WTC11 (cell line): ENCODE data around the gene RCAN1. TPM values are rescaled to one million over a fixed set of nuclear protein-coding genes. Genes with fewer than 3 reads are reported as not detected.

Experiments used
- ATAC-seq: fragments of 200-7000 bp; cut with Tn5 transposase; 2 replicates; pipeline ENCODE4 v1.10.0; 2021; ENCODE audit warnings: mild to moderate bottlenecking, moderate library complexity
- CTCF ChIA-PET: fragments of 300-600 bp; sonication (Branson Sonifier 250); formaldehyde crosslinking; loops from one replicate; lab custom pipeline; 2021; ENCODE audit warnings: antibody characterized with exemption; lab: Charles Lee
- POLR2A ChIA-PET: fragments of 350-600 bp; sonication (Branson Sonifier 250); formaldehyde crosslinking; loops from one replicate; lab custom pipeline; 2021; ENCODE audit warnings: antibody characterized with exemption; lab: Charles Lee
- DNase-seq: peaks from one replicate; pipeline ENCODE4 v3.0.0; 2021; ENCODE audit warnings: low spot score
- H3K27ac Mint-ChIP-seq: 2 replicates; pipeline ENCODE4 v1.8.0; 2021; ENCODE audit warnings: mixed read lengths
- H3K27me3 Mint-ChIP-seq: 2 replicates; pipeline ENCODE4 v1.8.0; 2021; ENCODE audit warnings: low read depth, mild to moderate bottlenecking, moderate library complexity, mixed read lengths
- H3K36me3 Mint-ChIP-seq: 2 replicates; pipeline ENCODE4 v1.8.0; 2021; ENCODE audit warnings: mixed read lengths
- H3K4me1 Mint-ChIP-seq: 2 replicates; pipeline ENCODE4 v1.8.0; 2022; ENCODE audit warnings: mixed read lengths
- H3K4me3 Mint-ChIP-seq: 2 replicates; pipeline ENCODE4 v1.8.0; 2021; ENCODE audit warnings: mild to moderate bottlenecking, moderate library complexity, mixed read lengths
- H3K9me3 Mint-ChIP-seq: 2 replicates; pipeline ENCODE4 v1.8.0; 2021; ENCODE audit warnings: mixed read lengths
- AFF4 ChIP-seq: sonication (generic); formaldehyde crosslinking; IDR thresholded peaks from 2 replicates; pipeline ENCODE4 v1.8.1; 2023; ENCODE audit warnings: mild to moderate bottlenecking, missing genetic modification reagents, borderline replicate concordance
- CREB1 ChIP-seq: sonication (generic); formaldehyde crosslinking; IDR thresholded peaks from 2 replicates; pipeline ENCODE4 v1.8.0; 2023; ENCODE audit warnings: mild to moderate bottlenecking, missing genetic modification reagents
- EMX1 ChIP-seq: fragments of 250-450 bp; sonication (Bioruptor Pico); IDR thresholded peaks from 2 replicates; pipeline ENCODE4 v1.8.0; 2021; ENCODE audit warnings: mild to moderate bottlenecking
- ETV6 ChIP-seq: sonication (generic); formaldehyde crosslinking; IDR thresholded peaks from 2 replicates; pipeline ENCODE4 v1.8.1; 2022; ENCODE audit warnings: mild to moderate bottlenecking, missing genetic modification reagents
- FOXJ3 ChIP-seq: sonication (generic); formaldehyde crosslinking; IDR thresholded peaks from 2 replicates; pipeline ENCODE4 v1.9.0; 2021; ENCODE audit warnings: missing genetic modification reagents, mild to moderate bottlenecking, borderline replicate concordance
- GABPB1 ChIP-seq: sonication (generic); formaldehyde crosslinking; IDR thresholded peaks from 2 replicates; pipeline ENCODE4 v1.8.1; 2023; ENCODE audit warnings: mild to moderate bottlenecking, missing genetic modification reagents
- JUN ChIP-seq: sonication (generic); formaldehyde crosslinking; IDR thresholded peaks from 2 replicates; pipeline ENCODE4 v1.8.0; 2023; ENCODE audit warnings: mild to moderate bottlenecking, missing genetic modification reagents
- KAT7 ChIP-seq: sonication (generic); formaldehyde crosslinking; IDR thresholded peaks from 2 replicates; pipeline ENCODE4 v1.8.1; 2023; ENCODE audit warnings: missing genetic modification reagents, mild to moderate bottlenecking, borderline replicate concordance
- NFE2L1 ChIP-seq: sonication (generic); formaldehyde crosslinking; IDR thresholded peaks from 2 replicates; pipeline ENCODE4 v1.8.1; 2023; ENCODE audit warnings: missing genetic modification reagents
- NR3C1 ChIP-seq: sonication (generic); formaldehyde crosslinking; conservative IDR thresholded peaks from 2 replicates; pipeline ENCODE4 v1.8.1; 2023; ENCODE audit warnings: low read depth, mild to moderate bottlenecking, missing genetic modification reagents
- OVOL2 ChIP-seq: fragments of 250-450 bp; sonication (Bioruptor Pico); IDR thresholded peaks from 2 replicates; pipeline ENCODE4 v1.9.0; 2021; ENCODE audit warnings: mild to moderate bottlenecking, borderline replicate concordance
- RORB ChIP-seq: fragments of 250-450 bp; sonication (Bioruptor Pico); IDR thresholded peaks from 2 replicates; pipeline ENCODE4 v1.9.0; 2021; ENCODE audit warnings: mild to moderate bottlenecking
- TCF7 ChIP-seq: sonication (generic); formaldehyde crosslinking; IDR thresholded peaks from 2 replicates; pipeline ENCODE4 v1.8.0; 2022; ENCODE audit warnings: mild to moderate bottlenecking, low read depth, missing genetic modification reagents, moderate library complexity
- USF2 ChIP-seq: sonication (generic); formaldehyde crosslinking; IDR thresholded peaks from 2 replicates; pipeline ENCODE4 v1.8.1; 2023; ENCODE audit warnings: mild to moderate bottlenecking, missing genetic modification reagents, moderate library complexity
- ZNF671 ChIP-seq: fragments of 250-450 bp; sonication (Bioruptor Pico); IDR thresholded peaks from 2 replicates; pipeline ENCODE4 v1.8.0; 2021; ENCODE audit warnings: mild to moderate bottlenecking
- total RNA-seq: library from RNA; stranded (reverse); gene quantifications from 3 replicates; pipeline ENCODE4 v1.2.3, GENCODE V29; 2021
- TF ChIP-seq, protein P1 (sequence below): fragments of 250-450 bp; sonication (Bioruptor Pico); IDR thresholded peaks from 2 replicates; pipeline ENCODE4 v2.1.2; 2022; ENCODE audit warnings: mild to moderate bottlenecking, moderate library complexity
- TF ChIP-seq, protein P2 (sequence below): sonication (generic); formaldehyde crosslinking; IDR thresholded peaks from 2 replicates; pipeline ENCODE4 v1.8.1; 2023; ENCODE audit warnings: mild to moderate bottlenecking, missing genetic modification reagents
- TF ChIP-seq, protein P3 (sequence below): sonication (generic); formaldehyde crosslinking; IDR thresholded peaks from 2 replicates; pipeline ENCODE4 v1.8.0; 2022; ENCODE audit warnings: mild to moderate bottlenecking, missing genetic modification reagents
- TF ChIP-seq, protein P4 (sequence below): fragments of 250-450 bp; sonication (Bioruptor Pico); IDR thresholded peaks from 2 replicates; pipeline ENCODE4 v1.9.0; 2021; ENCODE audit warnings: moderate library complexity, mild to moderate bottlenecking, inconsistent platforms, borderline replicate concordance

Gene RCAN1
- total RNA-seq, 1 experiment from 2014 or later: 5.9 TPM

DNA sequence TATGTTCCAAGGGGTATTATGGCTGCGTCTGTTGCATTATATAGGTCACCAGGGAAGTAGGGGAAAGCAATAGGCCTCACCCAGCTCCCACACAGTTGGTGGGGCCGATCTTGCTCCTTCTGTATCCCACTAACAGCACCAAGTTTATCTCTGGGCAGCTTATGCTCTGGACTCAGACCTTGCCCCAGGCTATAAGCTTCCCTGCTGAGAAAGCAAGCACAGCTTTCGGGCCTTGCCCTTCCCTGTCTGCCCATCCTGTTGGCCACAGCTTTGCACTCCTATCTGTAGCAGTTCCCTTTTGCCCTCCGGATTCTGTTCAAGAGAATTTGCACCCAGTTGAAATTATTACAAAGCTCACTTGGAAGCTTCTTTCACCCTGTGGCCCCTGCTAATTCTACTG, 115.8 kb downstream of the RCAN1 start:
- peaks cover 11% of the 10 kb centered on the region; the same call in 1 of the 2 replicates for H3K36me3 Mint-ChIP-seq
- DNase-seq (no peak), ATAC-seq (no peak)
- no peaks in the 10 kb centered on the region for H3K4me1 Mint-ChIP-seq
- no peak overlapping the region for H3K4me3 Mint-ChIP-seq
- H3K27ac Mint-ChIP-seq: no peak overlapping the region
- ChIA-PET POLR2A (interaction anchor here (1.5 kb wide), 1 partner anchor 9 kb away, joined by 5 read pairs; no protein-coding TSS in a partner anchor), CTCF (interaction anchor here (0.7 to 2.9 kb wide), 4 partner anchors 10 to 104 kb away, joined by 4 to 13 read pairs (median 8); no protein-coding TSS in a partner anchor)
- TF ChIP-seq OVOL2 (CRISPR knock-in tag) (no peak), ETV6 (CRISPR knock-in tag) (no peak), TCF7 (CRISPR knock-in tag) (no peak), NR3C1 (CRISPR knock-in tag) (no peak), JUN (CRISPR knock-in tag) (no peak), RORB (no peak), NFE2L1 (CRISPR knock-in tag) (no peak), CREB1 (CRISPR knock-in tag) (no peak), FOXJ3 (CRISPR knock-in tag) (no peak), AFF4 (CRISPR knock-in tag) (no peak), USF2 (no peak), GABPB1 (CRISPR knock-in tag) (no peak), ZNF671 (CRISPR knock-in tag) (no peak), EMX1 (CRISPR knock-in tag) (no peak), KAT7 (CRISPR knock-in tag) (no peak)
- TF ChIP-seq, protein P1, sequence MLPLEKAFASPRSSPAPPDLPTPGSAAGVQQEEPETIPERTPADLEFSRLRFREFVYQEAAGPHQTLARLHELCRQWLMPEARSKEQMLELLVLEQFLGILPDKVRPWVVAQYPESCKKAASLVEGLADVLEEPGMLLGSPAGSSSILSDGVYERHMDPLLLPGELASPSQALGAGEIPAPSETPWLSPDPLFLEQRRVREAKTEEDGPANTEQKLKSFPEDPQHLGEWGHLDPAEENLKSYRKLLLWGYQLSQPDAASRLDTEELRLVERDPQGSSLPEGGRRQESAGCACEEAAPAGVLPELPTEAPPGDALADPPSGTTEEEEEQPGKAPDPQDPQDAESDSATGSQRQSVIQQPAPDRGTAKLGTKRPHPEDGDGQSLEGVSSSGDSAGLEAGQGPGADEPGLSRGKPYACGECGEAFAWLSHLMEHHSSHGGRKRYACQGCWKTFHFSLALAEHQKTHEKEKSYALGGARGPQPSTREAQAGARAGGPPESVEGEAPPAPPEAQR (CRISPR knock-in tag): no peak
- TF ChIP-seq, protein P2, sequence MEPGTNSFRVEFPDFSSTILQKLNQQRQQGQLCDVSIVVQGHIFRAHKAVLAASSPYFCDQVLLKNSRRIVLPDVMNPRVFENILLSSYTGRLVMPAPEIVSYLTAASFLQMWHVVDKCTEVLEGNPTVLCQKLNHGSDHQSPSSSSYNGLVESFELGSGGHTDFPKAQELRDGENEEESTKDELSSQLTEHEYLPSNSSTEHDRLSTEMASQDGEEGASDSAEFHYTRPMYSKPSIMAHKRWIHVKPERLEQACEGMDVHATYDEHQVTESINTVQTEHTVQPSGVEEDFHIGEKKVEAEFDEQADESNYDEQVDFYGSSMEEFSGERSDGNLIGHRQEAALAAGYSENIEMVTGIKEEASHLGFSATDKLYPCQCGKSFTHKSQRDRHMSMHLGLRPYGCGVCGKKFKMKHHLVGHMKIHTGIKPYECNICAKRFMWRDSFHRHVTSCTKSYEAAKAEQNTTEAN (CRISPR knock-in tag): no peak
- TF ChIP-seq, protein P3, sequence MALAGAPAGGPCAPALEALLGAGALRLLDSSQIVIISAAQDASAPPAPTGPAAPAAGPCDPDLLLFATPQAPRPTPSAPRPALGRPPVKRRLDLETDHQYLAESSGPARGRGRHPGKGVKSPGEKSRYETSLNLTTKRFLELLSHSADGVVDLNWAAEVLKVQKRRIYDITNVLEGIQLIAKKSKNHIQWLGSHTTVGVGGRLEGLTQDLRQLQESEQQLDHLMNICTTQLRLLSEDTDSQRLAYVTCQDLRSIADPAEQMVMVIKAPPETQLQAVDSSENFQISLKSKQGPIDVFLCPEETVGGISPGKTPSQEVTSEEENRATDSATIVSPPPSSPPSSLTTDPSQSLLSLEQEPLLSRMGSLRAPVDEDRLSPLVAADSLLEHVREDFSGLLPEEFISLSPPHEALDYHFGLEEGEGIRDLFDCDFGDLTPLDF (CRISPR knock-in tag): no peak
- TF ChIP-seq, protein P4, sequence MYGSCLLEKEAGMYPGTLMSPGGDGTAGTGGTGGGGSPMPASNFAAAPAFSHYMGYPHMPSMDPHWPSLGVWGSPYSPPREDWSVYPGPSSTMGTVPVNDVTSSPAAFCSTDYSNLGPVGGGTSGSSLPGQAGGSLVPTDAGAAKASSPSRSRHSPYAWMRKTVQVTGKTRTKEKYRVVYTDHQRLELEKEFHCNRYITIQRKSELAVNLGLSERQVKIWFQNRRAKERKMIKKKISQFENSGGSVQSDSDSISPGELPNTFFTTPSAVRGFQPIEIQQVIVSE (CRISPR knock-in tag): no peak
- H3K27me3 Mint-ChIP-seq: peaks cover 6% of the 10 kb centered on the region
- H3K9me3 Mint-ChIP-seq: peaks cover 37% of the 10 kb centered on the region
